Measurements from ENCODE around the gene CTTNBP2.

Gene CTTNBP2

DNA sequence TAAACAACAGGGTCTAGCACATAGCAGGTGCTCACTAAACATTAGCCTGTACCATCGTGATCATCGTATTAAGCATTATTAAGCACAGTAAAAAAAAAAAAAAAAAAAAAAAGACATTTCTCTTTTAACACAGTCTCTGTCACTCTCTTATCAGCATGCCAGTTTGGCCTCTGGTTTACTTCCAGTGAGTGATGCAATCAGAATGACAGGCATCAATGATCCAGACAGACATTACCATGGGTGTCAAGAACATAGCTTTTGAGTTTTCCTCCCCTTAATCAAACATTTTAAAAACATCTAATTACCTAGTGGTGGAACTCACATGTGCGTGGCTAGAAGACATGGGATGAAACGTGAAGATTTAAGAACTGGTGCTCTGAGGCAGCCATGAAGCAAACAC, 115.8 kb downstream of the CTTNBP2 start:
- H4K8ac ChIP-seq (ENCODE audit: low read depth, low read length): no peak overlapping the region
- H3K79me2 ChIP-seq (ENCODE audit: control insufficient read depth, insufficient read depth, low read length, poor library complexity): peaks cover 1% of the 10 kb centered on the region
- H3K4me2 ChIP-seq (ENCODE audit: low read length): no peak overlapping the region
- no peak overlapping the region for H3K4ac ChIP-seq (ENCODE audit: low read depth, low read length)
- H3K23ac ChIP-seq (ENCODE audit: low read length): no peak overlapping the region
- peaks cover 7 to 13% of the 10 kb centered on the region in 2 experiments for H3K36me3 ChIP-seq (ENCODE audit: control insufficient read depth in 1 of 2, insufficient read depth in 2 of 2, low read length in 2 of 2)
- H4K91ac ChIP-seq (ENCODE audit: low read depth, low read length): peak overlapping the region; percentile 18
- H2AFZ ChIP-seq (ENCODE audit: insufficient read depth, low read length, poor library complexity): no peak overlapping the region
- no CpG with 5 or more reads among the region's 4 CpGs for WGBS (ENCODE audit: extremely low coverage, insufficient coverage, insufficient read length)
- H3K4me1 ChIP-seq (ENCODE audit: control insufficient read depth in 1 of 2, insufficient read depth in 2 of 2, low read length in 2 of 2): peaks cover 3 to 11% of the 10 kb centered on the region in 2 experiments
- H4K12ac ChIP-seq (ENCODE audit: low read depth, low read length): no peak overlapping the region
- peak overlapping the region; percentile 62 for H2BK120ac ChIP-seq (ENCODE audit: insufficient read depth, low read length, poor library complexity)
- H3K27me3 ChIP-seq (ENCODE audit: insufficient read depth, low read length): no peaks in the 10 kb centered on the region
- H2AK5ac ChIP-seq (ENCODE audit: low read length): no peak overlapping the region
- peaks cover 6% of the 10 kb centered on the region for H3K79me1 ChIP-seq (ENCODE audit: low read length)
- peak overlapping the region; percentile 79 for H3K18ac ChIP-seq (ENCODE audit: low read length)
- no peak overlapping the region for H3K4me3 ChIP-seq (ENCODE audit: low read depth, low read length)
- H2BK5ac ChIP-seq (ENCODE audit: low read depth, low read length, poor library complexity): peak overlapping the region; percentile 38
- H3K27ac ChIP-seq (ENCODE audit: low read depth, low read length): no peak overlapping the region
- H3K9ac ChIP-seq (ENCODE audit: low read length): no peak overlapping the region
- H3K14ac ChIP-seq (ENCODE audit: low read length): no peak overlapping the region
- no peaks in the 10 kb centered on the region for H3K9me3 ChIP-seq (ENCODE audit: insufficient read depth, low read depth, low read length)
- peak overlapping the region; percentile 82 for H2BK12ac ChIP-seq (ENCODE audit: low read length)
- peak in 1 of 2 donors; percentile 53 for DNase-seq

DNA sequence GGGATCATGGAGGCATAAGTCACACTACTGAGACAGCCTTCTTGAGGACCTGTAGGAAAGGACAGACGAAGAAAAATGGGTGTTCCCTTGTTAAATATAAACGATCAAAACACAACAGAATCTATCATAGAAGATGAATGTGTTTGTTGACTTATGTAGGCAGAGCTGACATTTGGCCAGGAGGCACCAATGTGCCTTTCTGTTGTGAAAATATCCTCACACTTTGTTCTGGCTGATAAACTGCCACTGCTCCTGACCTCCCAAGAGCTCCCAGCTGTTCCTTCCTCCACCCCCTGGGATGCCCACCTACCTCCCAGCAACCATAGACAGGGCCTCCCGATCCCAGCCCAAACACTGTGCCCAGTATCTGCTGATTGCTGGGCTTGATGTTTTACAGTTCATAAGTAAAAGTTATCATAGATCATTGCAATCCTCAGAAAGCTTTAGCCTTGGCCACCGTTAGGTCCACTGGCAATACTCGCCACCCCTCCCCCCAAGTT, 116.6 kb downstream of the CTTNBP2 start:
- Histone ChIP-seq H3K36me3 (ENCODE audit: control insufficient read depth in 1 of 2, insufficient read depth in 2 of 2, low read length in 2 of 2) (peaks cover 7 to 13% of the 10 kb centered on the region in 2 experiments), H3K4me2 (ENCODE audit: low read length) (no peak overlapping the region), H3K23ac (ENCODE audit: low read length) (no peak overlapping the region), H3K9ac (ENCODE audit: low read length) (no peak overlapping the region), H2BK5ac (ENCODE audit: low read depth, low read length, poor library complexity) (peak overlapping the region; percentile 23), H2BK12ac (ENCODE audit: low read length) (peak overlapping the region; percentile 95), H4K8ac (ENCODE audit: low read depth, low read length) (peak overlapping the region; percentile 88), H4K91ac (ENCODE audit: low read depth, low read length) (peak overlapping the region; percentile 54), H3K27ac (ENCODE audit: low read depth, low read length) (no peak overlapping the region), H3K79me1 (ENCODE audit: low read length) (peaks cover 6% of the 10 kb centered on the region), H3K4me1 (ENCODE audit: control insufficient read depth in 1 of 2, insufficient read depth in 2 of 2, low read length in 2 of 2) (peaks cover 3 to 11% of the 10 kb centered on the region in 2 experiments), H3K4ac (ENCODE audit: low read depth, low read length) (no peak overlapping the region), H3K9me3 (ENCODE audit: insufficient read depth, low read depth, low read length) (no peaks in the 10 kb centered on the region), H3K14ac (ENCODE audit: low read length) (peak overlapping the region; percentile 59), H3K79me2 (ENCODE audit: control insufficient read depth, insufficient read depth, low read length, poor library complexity) (peaks cover 1% of the 10 kb centered on the region), H2BK120ac (ENCODE audit: insufficient read depth, low read length, poor library complexity) (no peak overlapping the region), H4K12ac (ENCODE audit: low read depth, low read length) (peak overlapping the region; percentile 76), H3K27me3 (ENCODE audit: insufficient read depth, low read length) (no peaks in the 10 kb centered on the region), H2AFZ (ENCODE audit: insufficient read depth, low read length, poor library complexity) (peak overlapping the region; percentile 45), H2AK5ac (ENCODE audit: low read length) (no peak overlapping the region), H3K18ac (ENCODE audit: low read length) (peak overlapping the region; percentile 72), H3K4me3 (ENCODE audit: low read depth, low read length) (peak overlapping the region; percentile 36)
- WGBS (ENCODE audit: extremely low coverage, insufficient coverage, insufficient read length): no CpG with 5 or more reads among the region's 5 CpGs
- no peak for DNase-seq

DNA sequence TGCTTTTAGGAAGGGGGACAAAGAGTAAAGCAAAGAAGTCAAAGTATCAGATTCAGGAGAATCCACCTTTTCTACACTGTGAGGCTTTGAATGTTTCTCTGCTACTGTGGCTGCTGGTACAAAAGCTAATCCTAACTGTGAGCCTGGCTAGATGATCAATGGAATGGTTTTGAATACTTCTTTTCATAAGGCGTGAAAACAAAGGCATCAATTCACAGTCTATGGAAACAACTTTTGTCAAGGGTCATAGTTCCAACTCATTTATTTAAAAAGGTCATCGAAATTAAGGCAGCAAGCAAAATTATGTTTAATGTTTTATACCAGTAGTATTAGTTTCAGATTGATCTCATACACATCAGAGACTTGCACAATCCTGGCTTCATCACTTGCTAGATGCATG, 118.1 kb downstream of the CTTNBP2 start:
- Histone ChIP-seq H4K12ac (ENCODE audit: low read depth, low read length) (no peak overlapping the region), H2BK5ac (ENCODE audit: low read depth, low read length, poor library complexity) (no peak overlapping the region), H3K79me1 (ENCODE audit: low read length) (peaks cover 6% of the 10 kb centered on the region), H3K4me1 (ENCODE audit: control insufficient read depth in 1 of 2, insufficient read depth in 2 of 2, low read length in 2 of 2) (peaks cover 3 to 11% of the 10 kb centered on the region in 2 experiments), H2BK12ac (ENCODE audit: low read length) (no peak overlapping the region), H3K9ac (ENCODE audit: low read length) (no peak overlapping the region), H3K79me2 (ENCODE audit: control insufficient read depth, insufficient read depth, low read length, poor library complexity) (peaks cover 1% of the 10 kb centered on the region), H3K27me3 (ENCODE audit: insufficient read depth, low read length) (no peaks in the 10 kb centered on the region), H3K27ac (ENCODE audit: low read depth, low read length) (no peak overlapping the region), H3K14ac (ENCODE audit: low read length) (no peak overlapping the region), H3K4ac (ENCODE audit: low read depth, low read length) (no peak overlapping the region), H2AK5ac (ENCODE audit: low read length) (no peak overlapping the region), H3K36me3 (ENCODE audit: control insufficient read depth in 1 of 2, insufficient read depth in 2 of 2, low read length in 2 of 2) (peaks cover 7 to 11% of the 10 kb centered on the region in 2 experiments), H3K9me3 (ENCODE audit: insufficient read depth, low read depth, low read length) (no peaks in the 10 kb centered on the region), H3K18ac (ENCODE audit: low read length) (no peak overlapping the region), H2AFZ (ENCODE audit: insufficient read depth, low read length, poor library complexity) (no peak overlapping the region), H4K8ac (ENCODE audit: low read depth, low read length) (no peak overlapping the region), H3K23ac (ENCODE audit: low read length) (no peak overlapping the region), H4K91ac (ENCODE audit: low read depth, low read length) (no peak overlapping the region), H2BK120ac (ENCODE audit: insufficient read depth, low read length, poor library complexity) (no peak overlapping the region), H3K4me2 (ENCODE audit: low read length) (no peak overlapping the region), H3K4me3 (ENCODE audit: low read depth, low read length) (no peak overlapping the region)
- WGBS (ENCODE audit: extremely low coverage, insufficient coverage, insufficient read length): no CpG with 5 or more reads among the region's 2 CpGs
- peak in 1 of 2 donors; percentile 62 for DNase-seq

DNA sequence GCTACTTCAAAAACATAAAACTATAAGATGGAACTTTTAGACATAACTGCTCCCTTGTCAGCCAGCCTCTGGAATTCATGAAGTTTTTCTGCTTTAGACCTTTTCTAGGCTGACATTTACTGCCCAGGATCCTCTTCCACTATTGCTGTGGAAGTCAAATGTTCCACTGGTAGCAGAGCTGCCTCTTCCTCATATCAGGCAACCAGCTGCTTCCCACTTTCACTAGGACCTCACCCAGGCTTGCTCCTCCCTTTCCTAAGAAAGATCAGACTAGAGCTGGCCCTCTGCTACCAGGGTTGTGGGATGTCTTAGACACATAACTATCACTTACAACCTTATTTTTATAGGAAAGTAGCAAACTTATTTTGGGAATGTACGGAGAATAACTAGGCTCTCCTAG, 121.5 kb downstream of the CTTNBP2 start:
- no peak overlapping the region for H2AK5ac ChIP-seq (ENCODE audit: low read length)
- no peak overlapping the region for H3K4ac ChIP-seq (ENCODE audit: low read depth, low read length)
- H3K36me3 ChIP-seq (ENCODE audit: control insufficient read depth in 1 of 2, insufficient read depth in 2 of 2, low read length in 2 of 2): peaks cover 12 to 19% of the 10 kb centered on the region in 2 experiments
- no peak overlapping the region for H4K12ac ChIP-seq (ENCODE audit: low read depth, low read length)
- H3K14ac ChIP-seq (ENCODE audit: low read length): no peak overlapping the region
- H2BK120ac ChIP-seq (ENCODE audit: insufficient read depth, low read length, poor library complexity): no peak overlapping the region
- H3K27me3 ChIP-seq (ENCODE audit: insufficient read depth, low read length): no peaks in the 10 kb centered on the region
- no peak overlapping the region for H4K91ac ChIP-seq (ENCODE audit: low read depth, low read length)
- H3K9me3 ChIP-seq (ENCODE audit: insufficient read depth, low read depth, low read length): no peaks in the 10 kb centered on the region
- no peak overlapping the region for H2AFZ ChIP-seq (ENCODE audit: insufficient read depth, low read length, poor library complexity)
- no peak overlapping the region for H3K4me2 ChIP-seq (ENCODE audit: low read length)
- H2BK5ac ChIP-seq (ENCODE audit: low read depth, low read length, poor library complexity): no peak overlapping the region
- H4K8ac ChIP-seq (ENCODE audit: low read depth, low read length): no peak overlapping the region
- no peak overlapping the region for H3K4me3 ChIP-seq (ENCODE audit: low read depth, low read length)
- H3K23ac ChIP-seq (ENCODE audit: low read length): no peak overlapping the region
- no peak overlapping the region for H3K18ac ChIP-seq (ENCODE audit: low read length)
- peaks cover 0 to 8% of the 10 kb centered on the region in 2 experiments for H3K4me1 ChIP-seq (ENCODE audit: control insufficient read depth in 1 of 2, insufficient read depth in 2 of 2, low read length in 2 of 2)
- peaks cover 3% of the 10 kb centered on the region for H3K79me1 ChIP-seq (ENCODE audit: low read length)
- peaks cover 1% of the 10 kb centered on the region for H3K79me2 ChIP-seq (ENCODE audit: control insufficient read depth, insufficient read depth, low read length, poor library complexity)
- no peak for DNase-seq
- H3K9ac ChIP-seq (ENCODE audit: low read length): no peak overlapping the region
- no peak overlapping the region for H3K27ac ChIP-seq (ENCODE audit: low read depth, low read length)
- no CpG with 5 or more reads among the region's 1 CpG for WGBS (ENCODE audit: extremely low coverage, insufficient coverage, insufficient read length)
- H2BK12ac ChIP-seq (ENCODE audit: low read length): no peak overlapping the region

Data from trophoblast cell (in vitro differentiated cells and primary cell).